Hippocampal formation (tissue), 2 donors: ENCODE results near the gene NRP1.
"Not testable (repeated sequence)": the region's sequence is repeated elsewhere in the genome, so short reads cannot be mapped to it uniquely, and the experiment has no call there.

ENCODE experiments used
- DNase-seq, 2 donors: peaks; one replicate each; lab custom pipeline; 2025; lab: John Stamatoyannopoulos, UW

NRP1 gene

GRCh38 chr10:33321516-33321915 is 13.0 kb downstream of the NRP1 start:
- no peak for DNase-seq

- DNase-seq: no peak
Observed at GRCh38 chr10:33320288-33320687, 14.2 kb downstream of the NRP1 start.

- no peak for DNase-seq
Observed at GRCh38 chr10:33315891-33316290, 18.6 kb downstream of the NRP1 start.

GRCh38 chr10:33314811-33315561 is 19.5 kb downstream of the NRP1 start:
- DNase-seq: no peak

- DNase-seq: no peak
Observed at GRCh38 chr10:33311640-33312039, 22.8 kb downstream of the NRP1 start.

- DNase-seq: no peak
Observed at GRCh38 chr10:33310853-33311252, 23.6 kb downstream of the NRP1 start.

- DNase-seq: no peak
Observed at GRCh38 chr10:33309406-33309805, 25.1 kb downstream of the NRP1 start.

GRCh38 chr10:33307835-33308234 is 26.6 kb downstream of the NRP1 start:
- no peak for DNase-seq

GRCh38 chr10:33306701-33307519 is 27.6 kb downstream of the NRP1 start:
- DNase-seq: no peak

- no peak for DNase-seq
Observed at GRCh38 chr10:33306126-33306525, 28.3 kb downstream of the NRP1 start.

GRCh38 chr10:33304423-33305225 is 29.8 kb downstream of the NRP1 start:
- no peak for DNase-seq

GRCh38 chr10:33303988-33304387 is 30.5 kb downstream of the NRP1 start:
- no peak for DNase-seq

- DNase-seq: no peak
Observed at GRCh38 chr10:33302208-33302829, 32.1 kb downstream of the NRP1 start.

- no peak for DNase-seq
Observed at GRCh38 chr10:33301097-33301789, 33.2 kb downstream of the NRP1 start.

- DNase-seq: not testable (repeated sequence)
Observed at GRCh38 chr10:33300544-33300943, 33.9 kb downstream of the NRP1 start.

GRCh38 chr10:33298893-33299292 is 35.6 kb downstream of the NRP1 start:
- no peak for DNase-seq

- no peak for DNase-seq
Observed at GRCh38 chr10:33298110-33298509, 36.4 kb downstream of the NRP1 start.

- no peak for DNase-seq
Observed at GRCh38 chr10:33295851-33296250, 38.6 kb downstream of the NRP1 start.

- DNase-seq: no peak
Observed at GRCh38 chr10:33293531-33294170, 40.8 kb downstream of the NRP1 start.

- DNase-seq: no peak
Observed at GRCh38 chr10:33293076-33293475, 41.4 kb downstream of the NRP1 start.

GRCh38 chr10:33291053-33291592 is 43.3 kb downstream of the NRP1 start:
- DNase-seq: no peak
